Measurements from ENCODE around the gene ADARB2. TPM values are rescaled to one million over a fixed set of nuclear protein-coding genes. Genes with fewer than 3 reads are reported as not detected.

The ADARB2 gene
- total and polyA plus RNA-seq, 5 donors from 2014 or later, result 0.27 to 2.9 (median 0.69) TPM; not detected in 1

- Mint-ChIP-seq H3K9me3 (no peaks in the 10 kb centered on the region), H3K27ac (no peak overlapping the region), H3K4me1 (no peaks in the 10 kb centered on the region), H3K4me3 (no peak overlapping the region), H3K27me3 (no peaks in the 10 kb centered on the region), H3K36me3 (no peaks in the 10 kb centered on the region)
- Histone ChIP-seq H3K27me3 (ENCODE audit: control insufficient read depth, insufficient read depth, low read length) (no peaks in the 10 kb centered on the region), H3K4me3 (ENCODE audit: low read depth, low read length) (no peak overlapping the region), H3K4me1 (ENCODE audit: control insufficient read depth, insufficient read depth, low read length, poor library complexity, severe bottlenecking) (no peaks in the 10 kb centered on the region), H3K36me3 (ENCODE audit: control insufficient read depth, insufficient read depth, low read length) (no peaks in the 10 kb centered on the region), H3K27ac (ENCODE audit: insufficient read depth, low read length, poor library complexity, severe bottlenecking) (no peak overlapping the region), H3K9me3 (ENCODE audit: control insufficient read depth in 2 of 2, low read length in 2 of 2) (no peaks in the 10 kb centered on the region)
- no peak for DNase-seq
- no peak for ATAC-seq (ENCODE audit: low read depth in 2 of 2)
Observed at GRCh38 chr10:1654247-1654646, 83.1 kb downstream of the ADARB2 start.

GRCh38 chr10:1653321-1653720 is 84.0 kb downstream of the ADARB2 start:
- DNase-seq, result no peak
- Histone ChIP-seq H3K4me3 (ENCODE audit: low read depth, low read length) (no peak overlapping the region), H3K27ac (ENCODE audit: insufficient read depth, low read length, poor library complexity, severe bottlenecking) (no peak overlapping the region), H3K27me3 (ENCODE audit: control insufficient read depth, insufficient read depth, low read length) (no peaks in the 10 kb centered on the region), H3K4me1 (ENCODE audit: control insufficient read depth, insufficient read depth, low read length, poor library complexity, severe bottlenecking) (no peaks in the 10 kb centered on the region), H3K9me3 (ENCODE audit: control insufficient read depth in 2 of 2, low read length in 2 of 2) (no peaks in the 10 kb centered on the region), H3K36me3 (ENCODE audit: control insufficient read depth, insufficient read depth, low read length) (no peaks in the 10 kb centered on the region)
- Mint-ChIP-seq H3K36me3 (no peaks in the 10 kb centered on the region), H3K4me3 (no peak overlapping the region), H3K27ac (no peak overlapping the region), H3K27me3 (no peaks in the 10 kb centered on the region), H3K9me3 (no peaks in the 10 kb centered on the region), H3K4me1 (no peaks in the 10 kb centered on the region)
- ATAC-seq (ENCODE audit: low read depth in 2 of 2), result no peak

GRCh38 chr10:1652151-1652550 is 85.2 kb downstream of the ADARB2 start:
- no peak overlapping the region for H3K4me3 Mint-ChIP-seq
- H3K36me3 ChIP-seq (ENCODE audit: control insufficient read depth, insufficient read depth, low read length), result no peaks in the 10 kb centered on the region
- H3K27ac ChIP-seq (ENCODE audit: insufficient read depth, low read length, poor library complexity, severe bottlenecking), result no peak overlapping the region
- no peaks in the 10 kb centered on the region for H3K36me3 Mint-ChIP-seq
- H3K4me1 Mint-ChIP-seq, result no peaks in the 10 kb centered on the region
- no peaks in the 10 kb centered on the region for H3K9me3 ChIP-seq (ENCODE audit: control insufficient read depth in 2 of 2, low read length in 2 of 2)
- H3K27me3 ChIP-seq (ENCODE audit: control insufficient read depth, insufficient read depth, low read length), result no peaks in the 10 kb centered on the region
- H3K4me3 ChIP-seq (ENCODE audit: low read depth, low read length), result no peak overlapping the region
- no peaks in the 10 kb centered on the region for H3K4me1 ChIP-seq (ENCODE audit: control insufficient read depth, insufficient read depth, low read length, poor library complexity, severe bottlenecking)
- DNase-seq (no peak), ATAC-seq (ENCODE audit: low read depth in 2 of 2) (no peak)
- no peak overlapping the region for H3K27ac Mint-ChIP-seq
- H3K27me3 Mint-ChIP-seq, result no peaks in the 10 kb centered on the region
- H3K9me3 Mint-ChIP-seq, result peaks cover 0 to 2% (median 0%) of the 10 kb centered on the region in 7 donors

- no peaks in the 10 kb centered on the region for H3K36me3 Mint-ChIP-seq
- H3K4me3 Mint-ChIP-seq, result no peak overlapping the region
- no peaks in the 10 kb centered on the region for H3K9me3 ChIP-seq (ENCODE audit: control insufficient read depth in 2 of 2, low read length in 2 of 2)
- H3K4me1 ChIP-seq (ENCODE audit: control insufficient read depth, insufficient read depth, low read length, poor library complexity, severe bottlenecking), result no peaks in the 10 kb centered on the region
- H3K27ac ChIP-seq (ENCODE audit: insufficient read depth, low read length, poor library complexity, severe bottlenecking), result no peak overlapping the region
- no peaks in the 10 kb centered on the region for H3K4me1 Mint-ChIP-seq
- no peak overlapping the region for H3K27ac Mint-ChIP-seq
- H3K27me3 Mint-ChIP-seq, result no peaks in the 10 kb centered on the region
- no peak overlapping the region for H3K4me3 ChIP-seq (ENCODE audit: low read depth, low read length)
- no peak for ATAC-seq (ENCODE audit: low read depth in 2 of 2)
- H3K9me3 Mint-ChIP-seq, result peaks cover 0 to 2% (median 0%) of the 10 kb centered on the region in 7 donors
- H3K27me3 ChIP-seq (ENCODE audit: control insufficient read depth, insufficient read depth, low read length), result no peaks in the 10 kb centered on the region
- H3K36me3 ChIP-seq (ENCODE audit: control insufficient read depth, insufficient read depth, low read length), result no peaks in the 10 kb centered on the region
- DNase-seq, result no peak
Observed at GRCh38 chr10:1651270-1651966, 85.9 kb downstream of the ADARB2 start.

DNA sequence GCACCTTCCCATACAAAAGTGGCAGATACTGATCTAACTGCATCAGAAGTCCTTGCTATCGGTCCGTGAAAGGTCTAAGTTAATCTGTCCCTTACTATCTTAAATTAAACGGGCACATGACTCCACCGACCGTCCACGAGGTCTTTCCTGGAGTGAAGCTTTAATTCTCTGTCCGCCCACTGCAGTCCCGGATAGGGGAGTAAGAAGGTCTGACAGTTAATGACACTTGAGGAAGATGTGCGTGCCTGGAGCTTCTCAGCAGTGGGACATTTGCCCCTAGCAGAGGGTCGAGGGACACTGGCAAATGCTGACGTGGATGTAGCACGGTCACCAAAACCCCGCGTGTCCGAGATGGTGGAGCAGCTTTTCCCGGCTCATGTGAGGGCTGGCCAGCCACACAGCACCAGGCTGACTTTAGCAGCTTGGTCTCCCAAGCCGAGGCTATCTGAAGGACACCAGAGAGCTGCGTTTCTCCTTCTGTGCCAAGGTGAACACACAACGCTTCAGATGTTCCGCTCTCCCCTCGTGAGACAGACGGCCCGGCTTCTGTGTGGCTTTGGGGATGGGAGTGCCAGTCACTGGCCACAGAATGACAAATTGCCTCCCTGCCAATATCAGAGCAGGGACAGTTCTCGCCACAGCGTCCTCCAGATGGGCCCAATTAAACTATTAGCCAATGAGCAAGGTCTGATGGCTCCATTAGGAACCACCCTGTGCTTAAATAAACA is 86.6 kb downstream of the ADARB2 start:
- no peak overlapping the region for H3K27ac Mint-ChIP-seq
- H3K36me3 Mint-ChIP-seq, result no peaks in the 10 kb centered on the region
- no peaks in the 10 kb centered on the region for H3K9me3 ChIP-seq (ENCODE audit: control insufficient read depth in 2 of 2, low read length in 2 of 2)
- H3K4me3 Mint-ChIP-seq, result no peak overlapping the region
- H3K36me3 ChIP-seq (ENCODE audit: control insufficient read depth, insufficient read depth, low read length), result no peaks in the 10 kb centered on the region
- H3K27me3 ChIP-seq (ENCODE audit: control insufficient read depth, insufficient read depth, low read length), result no peaks in the 10 kb centered on the region
- H3K4me1 Mint-ChIP-seq, result no peaks in the 10 kb centered on the region
- H3K9me3 Mint-ChIP-seq, result peaks cover 0 to 2% (median 0%) of the 10 kb centered on the region in 7 donors
- H3K4me1 ChIP-seq (ENCODE audit: control insufficient read depth, insufficient read depth, low read length, poor library complexity, severe bottlenecking), result no peaks in the 10 kb centered on the region
- no peak overlapping the region for H3K27ac ChIP-seq (ENCODE audit: insufficient read depth, low read length, poor library complexity, severe bottlenecking)
- no peak for DNase-seq
- no peak overlapping the region for H3K4me3 ChIP-seq (ENCODE audit: low read depth, low read length)
- no peaks in the 10 kb centered on the region for H3K27me3 Mint-ChIP-seq
- no peak for ATAC-seq (ENCODE audit: low read depth in 2 of 2)

GRCh38 chr10:1648648-1649047 is 88.7 kb downstream of the ADARB2 start:
- Mint-ChIP-seq H3K27me3 (no peaks in the 10 kb centered on the region), H3K4me3 (no peak overlapping the region), H3K36me3 (no peaks in the 10 kb centered on the region), H3K4me1 (no peaks in the 10 kb centered on the region), H3K9me3 (peaks cover 0 to 2% (median 0%) of the 10 kb centered on the region in 7 donors), H3K27ac (no peak overlapping the region)
- Histone ChIP-seq H3K4me1 (ENCODE audit: control insufficient read depth, insufficient read depth, low read length, poor library complexity, severe bottlenecking) (no peaks in the 10 kb centered on the region), H3K4me3 (ENCODE audit: low read depth, low read length) (no peak overlapping the region), H3K9me3 (ENCODE audit: control insufficient read depth in 2 of 2, low read length in 2 of 2) (no peaks in the 10 kb centered on the region), H3K27me3 (ENCODE audit: control insufficient read depth, insufficient read depth, low read length) (no peaks in the 10 kb centered on the region), H3K27ac (ENCODE audit: insufficient read depth, low read length, poor library complexity, severe bottlenecking) (no peak overlapping the region), H3K36me3 (ENCODE audit: control insufficient read depth, insufficient read depth, low read length) (no peaks in the 10 kb centered on the region)
- DNase-seq (no peak), ATAC-seq (ENCODE audit: low read depth in 2 of 2) (no peak)

- H3K4me3 Mint-ChIP-seq, result no peak overlapping the region
- no peak for DNase-seq
- peaks cover 0 to 2% (median 0%) of the 10 kb centered on the region in 7 donors for H3K9me3 Mint-ChIP-seq
Observed at GRCh38 chr10:1646332-1646731, 91.0 kb downstream of the ADARB2 start.

DNA sequence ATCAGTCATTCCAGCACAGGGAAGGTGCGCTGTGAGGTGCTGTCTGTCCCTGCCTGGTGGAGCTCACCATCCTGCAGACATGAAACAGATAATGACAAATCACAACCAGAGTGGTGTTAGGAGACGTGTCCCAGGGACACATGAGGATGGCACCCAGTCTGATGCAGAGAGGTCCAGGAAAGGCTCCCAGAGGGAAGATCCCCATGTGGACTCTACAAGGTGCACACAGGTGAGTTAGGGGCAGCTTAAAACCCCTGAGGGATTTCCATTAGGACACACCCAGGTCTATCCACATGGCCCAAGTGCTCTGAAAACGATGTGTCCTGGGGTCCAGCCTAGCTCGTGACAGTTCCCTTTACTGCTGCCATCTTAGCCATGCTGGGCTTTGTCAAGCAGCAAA is 91.4 kb downstream of the ADARB2 start:
- Mint-ChIP-seq H3K27ac (no peak overlapping the region), H3K9me3 (peaks cover 0 to 2% (median 0%) of the 10 kb centered on the region in 7 donors), H3K4me1 (peaks cover 0 to 4% (median 0%) of the 10 kb centered on the region in 4 donors), H3K36me3 (no peaks in the 10 kb centered on the region), H3K4me3 (no peak overlapping the region), H3K27me3 (no peaks in the 10 kb centered on the region)
- Histone ChIP-seq H3K4me1 (ENCODE audit: control insufficient read depth, insufficient read depth, low read length, poor library complexity, severe bottlenecking) (no peaks in the 10 kb centered on the region), H3K9me3 (ENCODE audit: control insufficient read depth in 2 of 2, low read length in 2 of 2) (no peaks in the 10 kb centered on the region), H3K27me3 (ENCODE audit: control insufficient read depth, insufficient read depth, low read length) (no peaks in the 10 kb centered on the region), H3K4me3 (ENCODE audit: low read depth, low read length) (no peak overlapping the region), H3K36me3 (ENCODE audit: control insufficient read depth, insufficient read depth, low read length) (no peaks in the 10 kb centered on the region), H3K27ac (ENCODE audit: insufficient read depth, low read length, poor library complexity, severe bottlenecking) (no peak overlapping the region)
- DNase-seq, result no peak
- ATAC-seq (ENCODE audit: low read depth in 2 of 2), result no peak

More at GRCh38 chr10:1646332-1646731, 91.0 kb downstream of the ADARB2 start:
- Mint-ChIP-seq H3K27me3 (no peaks in the 10 kb centered on the region), H3K27ac (no peak overlapping the region), H3K4me1 (peaks cover 0 to 4% (median 0%) of the 10 kb centered on the region in 4 donors), H3K36me3 (no peaks in the 10 kb centered on the region)
- H3K36me3 ChIP-seq (ENCODE audit: control insufficient read depth, insufficient read depth, low read length), result no peaks in the 10 kb centered on the region
- no peak for ATAC-seq (ENCODE audit: low read depth in 2 of 2)
- H3K9me3 ChIP-seq (ENCODE audit: control insufficient read depth in 2 of 2, low read length in 2 of 2), result no peaks in the 10 kb centered on the region
- H3K27ac ChIP-seq (ENCODE audit: insufficient read depth, low read length, poor library complexity, severe bottlenecking), result no peak overlapping the region
- no peak overlapping the region for H3K4me3 ChIP-seq (ENCODE audit: low read depth, low read length)
- H3K27me3 ChIP-seq (ENCODE audit: control insufficient read depth, insufficient read depth, low read length), result no peaks in the 10 kb centered on the region
- H3K4me1 ChIP-seq (ENCODE audit: control insufficient read depth, insufficient read depth, low read length, poor library complexity, severe bottlenecking), result no peaks in the 10 kb centered on the region
